ENCODE data around the gene NPS. TPM values are rescaled to one million over a fixed set of nuclear protein-coding genes. Genes with fewer than 3 reads are reported as not detected.

NPS gene
- polyA plus RNA-seq, 3 donors, result not detected

- H3K36me3 ChIP-seq (replicated peaks in 1 of 2; ENCODE audit: control insufficient read depth in 1 of 2, insufficient read depth in 2 of 2, low read length in 2 of 2), result no peaks in the 10 kb centered on the region
- H3K4me1 Mint-ChIP-seq, result no peaks in the 10 kb centered on the region
Observed at GRCh38 chr10:127600479-127600878, 51.4 kb downstream of the NPS start.

More at GRCh38 chr10:127600479-127600878, 51.4 kb downstream of the NPS start:
- TF ChIP-seq CTCF (IDR thresholded peaks at IDR 0.05), result no peak
- intact Hi-C loops (cut with micrococcal nuclease), result no loop called here
- no peaks in the 10 kb centered on the region for H3K27me3 ChIP-seq (ENCODE audit: control insufficient read depth in 2 of 2, insufficient read depth in 2 of 2, low read length in 2 of 2)
- no peaks in the 10 kb centered on the region for H3K9me3 ChIP-seq (replicated peaks in 1 of 2; ENCODE audit: control insufficient read depth in 1 of 2, insufficient read depth in 1 of 2, low read length in 2 of 2)
- H3K9ac ChIP-seq (ENCODE audit: insufficient read depth, low read length, poor library complexity, severe bottlenecking), result no peak overlapping the region
- Mint-ChIP-seq H3K36me3 (no peaks in the 10 kb centered on the region), H3K4me3 (no peak overlapping the region), H3K9me3 (peaks cover 0 to 6% (median 3%) of the 10 kb centered on the region in 7 donors), H3K27ac (no peak overlapping the region), H3K27me3 (ENCODE audit: low read depth in 3 of 3) (peaks cover 0 to 2% (median 0%) of the 10 kb centered on the region in 3 donors)
- no peak overlapping the region for H3K27ac ChIP-seq (ENCODE audit: low read depth in 1 of 2, low read length in 2 of 2)
- no peak overlapping the region for H3K4me2 ChIP-seq (replicated peaks; ENCODE audit: extremely low read depth, low read length, poor library complexity, severe bottlenecking)
- no peaks in the 10 kb centered on the region for H4K20me1 ChIP-seq (ENCODE audit: insufficient read depth, low read length)
- H3K4me3 ChIP-seq (replicated peaks in 1 of 3; ENCODE audit: low read depth in 2 of 3, low read length in 3 of 3), result no peak overlapping the region
- WGBS (ENCODE audit: insufficient coverage), result 35% methylated on average over 6 of the region's 11 CpGs
- no peak for DNase-seq
- no peak overlapping the region for H2AFZ ChIP-seq (ENCODE audit: insufficient read depth, low read depth, low read length, poor library complexity, severe bottlenecking)
- H3K79me2 ChIP-seq (ENCODE audit: insufficient read depth, low read length), result no peaks in the 10 kb centered on the region
- H3K4me1 ChIP-seq (ENCODE audit: control insufficient read depth in 1 of 2, insufficient read depth in 2 of 2, low read length in 2 of 2), result no peaks in the 10 kb centered on the region

Other genes starting within 250 kb of the NPS start
- gene FOXI2, start 187.9 kb downstream of the NPS start, polyA plus RNA-seq, result not detected

Data from CD14-positive monocyte (primary cell).